ENCODE results near the gene DYNLRB1. TPM values are rescaled to one million over a fixed set of nuclear protein-coding genes. Genes with fewer than 3 reads are reported as not detected.

The DYNLRB1 gene
- total RNA-seq, 2 experiments from 2014 or later: 66.6 to 70.9 TPM

DNA sequence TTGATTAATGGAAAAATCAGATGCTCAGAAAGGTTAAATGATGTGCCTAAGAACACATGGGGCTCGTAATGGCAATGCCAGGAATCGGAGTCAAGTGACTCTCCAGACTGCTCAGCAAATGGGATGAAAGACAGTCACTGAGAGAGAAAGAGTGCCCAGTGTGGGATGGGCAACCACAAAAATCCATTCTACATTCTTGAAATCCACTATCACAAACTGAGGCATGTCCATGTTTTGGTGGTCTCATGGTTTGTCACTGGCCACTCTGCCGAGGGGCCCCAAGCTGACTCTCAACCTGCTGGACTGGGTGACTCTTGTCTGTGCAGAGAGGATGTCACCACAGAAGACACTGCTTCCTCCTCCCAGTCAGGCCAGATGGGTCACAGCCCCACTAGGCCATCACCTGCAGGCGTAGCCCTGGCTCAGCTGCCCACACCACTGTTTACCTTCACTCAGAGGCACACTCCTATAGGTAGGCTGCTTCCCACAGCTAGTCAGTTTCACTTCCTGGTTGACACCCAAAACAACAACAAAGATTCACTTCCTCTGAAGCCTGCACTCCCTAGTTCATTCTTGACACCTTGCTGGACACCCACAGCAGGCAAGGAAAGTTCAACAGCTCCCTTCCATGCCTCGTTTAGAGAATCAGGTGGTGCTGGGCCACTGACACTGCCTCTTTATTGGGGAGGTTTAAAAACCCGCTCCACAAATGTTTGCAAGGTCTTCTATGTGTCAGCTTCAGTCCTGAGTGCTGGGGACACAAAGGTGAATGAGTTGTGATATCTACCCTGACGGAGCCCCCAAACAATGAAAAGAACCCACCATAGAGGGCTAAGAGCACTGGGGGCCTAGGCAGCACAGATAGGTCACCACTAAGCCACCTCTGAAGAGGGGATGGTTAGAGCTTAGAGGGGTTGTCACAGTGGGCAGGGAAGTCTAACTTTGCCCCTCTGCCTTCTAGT lies 64.0 kb downstream of the DYNLRB1 start:
- Mint-ChIP-seq H3K4me1 (ENCODE audit: low read depth) (peaks cover 23% of the 10 kb centered on the region), H3K9me3 (no peaks in the 10 kb centered on the region), H3K36me3 (ENCODE audit: low read depth) (peaks cover 6% of the 10 kb centered on the region), H3K4me3 (no peak overlapping the region), H3K27me3 (no peaks in the 10 kb centered on the region), H3K27ac (peak overlapping the region; percentile 53)
- intact Hi-C loops (cut with micrococcal nuclease): no loop called here
- ChIA-PET POLR2A (interaction anchor here (0.9 to 1.4 kb wide), 2 partner anchors 28 to 50 kb away, joined by 3 read pairs; no protein-coding TSS in a partner anchor), CTCF (interaction anchor here (1.3 to 1.4 kb wide), 2 partner anchors 9 to 268 kb away, joined by 3 read pairs; no protein-coding TSS in a partner anchor)
- DNase-seq (peak; percentile 24), ATAC-seq (peak; percentile 29)
- TF ChIP-seq, protein P1, sequence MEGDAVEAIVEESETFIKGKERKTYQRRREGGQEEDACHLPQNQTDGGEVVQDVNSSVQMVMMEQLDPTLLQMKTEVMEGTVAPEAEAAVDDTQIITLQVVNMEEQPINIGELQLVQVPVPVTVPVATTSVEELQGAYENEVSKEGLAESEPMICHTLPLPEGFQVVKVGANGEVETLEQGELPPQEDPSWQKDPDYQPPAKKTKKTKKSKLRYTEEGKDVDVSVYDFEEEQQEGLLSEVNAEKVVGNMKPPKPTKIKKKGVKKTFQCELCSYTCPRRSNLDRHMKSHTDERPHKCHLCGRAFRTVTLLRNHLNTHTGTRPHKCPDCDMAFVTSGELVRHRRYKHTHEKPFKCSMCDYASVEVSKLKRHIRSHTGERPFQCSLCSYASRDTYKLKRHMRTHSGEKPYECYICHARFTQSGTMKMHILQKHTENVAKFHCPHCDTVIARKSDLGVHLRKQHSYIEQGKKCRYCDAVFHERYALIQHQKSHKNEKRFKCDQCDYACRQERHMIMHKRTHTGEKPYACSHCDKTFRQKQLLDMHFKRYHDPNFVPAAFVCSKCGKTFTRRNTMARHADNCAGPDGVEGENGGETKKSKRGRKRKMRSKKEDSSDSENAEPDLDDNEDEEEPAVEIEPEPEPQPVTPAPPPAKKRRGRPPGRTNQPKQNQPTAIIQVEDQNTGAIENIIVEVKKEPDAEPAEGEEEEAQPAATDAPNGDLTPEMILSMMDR (IDR thresholded peaks at IDR 0.05): no peak

DNA sequence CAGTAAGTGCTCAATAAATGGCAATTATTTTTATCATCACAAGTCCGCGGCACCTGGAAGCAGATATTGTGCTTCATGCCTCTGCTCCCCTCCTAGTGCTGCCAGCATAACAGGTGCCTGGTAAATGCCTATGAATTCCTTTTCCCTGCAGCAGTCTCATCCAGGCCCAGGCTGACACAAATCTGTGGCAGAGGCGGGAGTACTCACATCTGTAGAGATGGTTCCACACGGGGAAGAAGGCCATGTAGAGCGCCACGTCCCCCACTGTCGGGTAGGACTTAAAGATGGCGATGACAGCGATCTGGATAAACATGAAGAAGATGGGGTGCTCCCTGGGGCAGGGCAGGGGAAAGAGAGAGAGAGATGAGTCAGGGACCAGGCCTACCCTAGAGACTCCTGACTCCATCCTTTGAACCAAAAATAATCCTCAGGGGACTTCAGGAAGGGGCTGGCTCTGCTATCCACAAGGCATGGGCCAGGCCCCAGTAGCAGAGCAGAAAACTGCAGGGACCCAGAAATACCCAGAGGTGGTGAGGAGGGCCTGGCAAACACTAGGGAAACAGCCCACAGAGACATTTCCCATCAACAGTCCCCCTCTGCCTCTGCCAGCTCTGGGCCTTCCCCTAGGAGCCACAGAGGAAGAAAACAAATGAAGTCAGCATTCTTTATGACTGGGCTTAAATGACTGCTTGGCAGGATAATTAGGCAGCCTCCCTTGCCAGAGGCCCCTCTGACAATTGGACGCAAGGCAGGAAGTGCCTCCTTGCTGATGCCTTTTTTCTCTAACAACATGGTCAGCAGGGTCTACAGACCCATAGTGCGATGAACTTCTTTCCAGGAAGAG lies 65.3 kb downstream of the DYNLRB1 start:
- H3K4me3 Mint-ChIP-seq: no peak overlapping the region
- CTCF ChIA-PET: interaction anchor here (1.3 kb wide), 1 partner anchor 269 kb away, joined by 3 read pairs; no protein-coding TSS in a partner anchor
- intact Hi-C loops (cut with micrococcal nuclease): no loop called here
- peak overlapping the region; percentile 68 for H3K27ac Mint-ChIP-seq
- no peaks in the 10 kb centered on the region for H3K9me3 Mint-ChIP-seq
- POLR2A ChIA-PET: interaction anchor here (0.9 kb wide), 1 partner anchor 51 kb away, joined by 3 read pairs; no protein-coding TSS in a partner anchor
- H3K4me1 Mint-ChIP-seq (ENCODE audit: low read depth): peaks cover 23% of the 10 kb centered on the region
- DNase-seq (peak; percentile 62), ATAC-seq (peak; percentile 91)
- no peaks in the 10 kb centered on the region for H3K27me3 Mint-ChIP-seq
- peaks cover 6% of the 10 kb centered on the region for H3K36me3 Mint-ChIP-seq (ENCODE audit: low read depth)
- TF ChIP-seq, protein P1 (IDR thresholded peaks at IDR 0.05): no peak

DNA sequence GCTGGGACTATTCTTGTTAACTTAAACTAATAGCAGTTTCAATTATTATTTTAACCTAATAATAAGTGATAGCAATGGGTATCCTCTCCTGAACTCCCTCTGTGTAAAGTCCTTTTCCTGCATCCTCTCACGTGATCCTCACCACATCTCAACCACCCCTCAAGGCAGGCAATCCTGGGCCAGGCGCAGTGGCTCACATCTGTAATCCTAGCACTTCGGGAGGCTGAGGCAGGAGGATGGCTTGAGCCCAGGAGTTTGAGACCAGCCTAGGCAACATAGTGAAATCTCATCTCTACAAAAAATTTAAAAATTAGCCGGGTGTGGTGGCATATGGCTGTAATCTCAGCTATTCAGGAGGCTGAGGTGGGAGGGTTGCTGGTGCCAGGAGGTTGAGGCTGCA lies 66.0 kb downstream of the DYNLRB1 start:
- ATAC-seq (no peak), DNase-seq (no peak)
- Mint-ChIP-seq H3K9me3 (no peaks in the 10 kb centered on the region), H3K27ac (peak overlapping the region; percentile 68), H3K27me3 (no peaks in the 10 kb centered on the region), H3K4me1 (ENCODE audit: low read depth) (peaks cover 23% of the 10 kb centered on the region), H3K36me3 (ENCODE audit: low read depth) (peaks cover 6% of the 10 kb centered on the region), H3K4me3 (no peak overlapping the region)
- ChIA-PET POLR2A (interaction anchor here (1.1 kb wide), 1 partner anchor 20 kb away, joined by 3 read pairs; no protein-coding TSS in a partner anchor), CTCF (interaction anchor here (1.0 to 1.9 kb wide), 3 partner anchors 45 to 126 kb away, joined by 3 to 5 read pairs (median 4); partner anchors contain the start of gene TP53INP2)
- TF ChIP-seq, protein P1 (IDR thresholded peaks at IDR 0.05): no peak
- intact Hi-C loops (cut with micrococcal nuclease): no loop called here

DNA sequence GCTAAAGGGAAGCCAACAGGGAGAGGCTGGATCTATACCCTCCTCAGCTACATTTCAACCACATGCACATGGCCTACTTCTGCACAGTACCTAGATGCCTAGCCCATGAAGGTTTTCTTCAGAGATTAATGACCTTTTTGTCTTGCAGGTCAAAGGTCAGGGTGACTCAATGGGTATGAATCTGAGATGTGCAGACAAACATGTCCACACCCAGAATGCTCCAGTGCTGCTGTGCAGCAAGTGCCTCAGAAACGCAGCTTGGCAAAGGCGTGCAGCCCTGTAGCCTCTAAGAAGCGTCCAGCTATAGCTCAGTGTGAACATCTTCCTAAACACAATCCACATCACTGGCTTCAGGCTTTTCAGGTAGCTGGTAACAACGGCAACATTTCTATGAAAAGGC lies 66.7 kb downstream of the DYNLRB1 start:
- Mint-ChIP-seq H3K36me3 (ENCODE audit: low read depth) (peaks cover 9% of the 10 kb centered on the region), H3K9me3 (no peaks in the 10 kb centered on the region), H3K4me1 (ENCODE audit: low read depth) (peaks cover 23% of the 10 kb centered on the region), H3K27me3 (no peaks in the 10 kb centered on the region), H3K27ac (no peak overlapping the region), H3K4me3 (no peak overlapping the region)
- ATAC-seq (no peak), DNase-seq (no peak)
- TF ChIP-seq, protein P1 (IDR thresholded peaks at IDR 0.05): no peak
- POLR2A ChIA-PET: interaction anchor here (1.1 kb wide), 1 partner anchor 20 kb away, joined by 3 read pairs; no protein-coding TSS in a partner anchor
- CTCF ChIA-PET: interaction anchor here (1.0 to 1.9 kb wide), 3 partner anchors 46 to 125 kb away, joined by 3 to 5 read pairs (median 4); partner anchors contain the start of gene TP53INP2
- intact Hi-C loops (cut with micrococcal nuclease): no loop called here

Data from activated CD8-positive, alpha-beta T cell treated with anti-CD3 and anti-CD28 coated beads for 36 hours (primary cell).